ENCODE measurements around the gene ZNF722.
"Not testable (repeated sequence)": the region's sequence is repeated elsewhere in the genome, so short reads cannot be mapped to it uniquely, and the experiment has no call there.

ZNF722 gene

GRCh38 chr7:63998549-63998948, at the start of gene ZNF722:
ZNF722 (plus strand) TSS chr7:63998849; CDS start chr7:63998962, 113 bp downstream.
- DNase-seq, result no peak

DNA sequence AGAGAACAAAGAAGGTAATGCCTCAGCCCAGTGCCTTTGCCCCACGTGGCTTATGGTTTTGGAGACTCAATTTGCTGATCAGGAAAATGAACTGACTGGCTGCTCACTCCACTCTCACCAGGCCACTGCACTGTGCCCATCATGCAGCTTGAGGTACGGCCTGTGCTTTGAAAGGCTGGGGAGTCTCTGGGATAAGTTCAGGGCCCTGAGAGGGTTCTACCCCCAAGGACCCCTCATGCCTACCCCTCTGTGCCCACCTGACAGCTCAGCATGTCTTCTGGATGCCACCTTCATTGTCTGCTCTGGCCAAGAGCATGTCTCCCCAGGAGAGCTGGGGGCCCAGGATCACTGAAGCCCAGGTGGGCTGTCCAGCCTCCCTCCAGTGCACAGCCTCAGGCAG, 45.5 kb upstream of the ZNF722 start:
- DNase-seq, result no peak

- no peak for DNase-seq
Observed at GRCh38 chr7:63968629-63969028, 30.0 kb upstream of the ZNF722 start.

- DNase-seq, result not testable (repeated sequence)
Observed at GRCh38 chr7:64015496-64015895, 16.8 kb downstream of the ZNF722 start.

GRCh38 chr7:64035388-64035787, 36.7 kb downstream of the ZNF722 start:
- DNase-seq, result no peak

GRCh38 chr7:64037095-64037494, 38.4 kb downstream of the ZNF722 start:
- peak in 4 of 51 donors; percentile 1 to 3 (median 2) for DNase-seq

GRCh38 chr7:64045301-64046040, 46.8 kb downstream of the ZNF722 start, which contains the start of gene ZNF727:
ZNF727 (plus strand) TSS chr7:64045434; CDS start chr7:64045622, 188 bp downstream.
- peak in 50 of 51 donors; percentile 1 to 87 (median 64) for DNase-seq

DNA sequence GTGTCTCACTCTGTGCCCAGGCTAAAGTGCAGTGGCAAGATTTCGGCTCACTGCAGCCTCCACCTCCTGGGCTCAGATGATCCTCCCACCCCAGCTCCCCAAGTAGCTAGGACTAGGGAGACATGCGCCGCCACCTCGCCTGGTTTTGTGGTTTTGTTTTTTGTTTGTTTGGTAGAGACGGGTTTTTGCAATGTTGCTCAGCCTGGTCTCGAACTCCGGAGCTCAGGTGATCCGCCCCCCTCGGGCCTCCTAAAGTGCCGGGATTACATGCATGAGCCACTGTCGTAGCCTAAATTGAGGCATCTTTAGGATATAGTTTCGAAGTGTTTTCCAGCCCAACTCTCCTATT, 47.4 kb downstream of the ZNF722 start:
- peak in 5 of 51 donors; percentile 0 to 26 (median 13) for DNase-seq
